ENCODE measurements around the gene TCFL5.

- TF ChIP-seq CTCF (IDR thresholded peaks at IDR 0.05) (no peak), POLR2AphosphoS5 (IDR thresholded peaks at IDR 0.05) (no peak)
Observed at GRCh38 chr20:62906209-62906608, 44.6 kb upstream of the TCFL5 start.
